HL-60 (cell line): Measurements from ENCODE around the gene CHCHD3.

ENCODE experiments used
- DNase-seq, 2 experiments: peaks; one replicate each; pipeline ENCODE4 v3.0.0-alpha.2; 2010 to 2020; ENCODE audit warnings: low read depth in 1 of 2, low spot score in 1 of 2
- H3K27ac ChIP-seq: fragments of 250-450 bp; sonication (Bioruptor Pico); replicated peaks from 2 replicates; pipeline ENCODE4 v1.5.1; 2020; ENCODE audit warnings: mild to moderate bottlenecking, moderate library complexity
- H3K27me3 ChIP-seq: fragments of 250-450 bp; sonication (Bioruptor Pico); 2 replicates; pipeline ENCODE4 v1.5.1; 2021; ENCODE audit warnings: mild to moderate bottlenecking, moderate library complexity; ENCODE audit not compliant: insufficient read depth, poor library complexity, severe bottlenecking
- H3K4me3 ChIP-seq: replicated peaks from 2 replicates; pipeline ENCODE4 v1.5.1; 2011; ENCODE audit warnings: mild to moderate bottlenecking, control low read depth, low read length; ENCODE audit not compliant: insufficient read depth
- GABPA ChIP-seq: IDR thresholded peaks from 2 replicates; pipeline ENCODE4 v1.6.1; 2012; ENCODE audit warnings: low read depth
- POLR2AphosphoS5 ChIP-seq: IDR thresholded peaks from 2 replicates; pipeline ENCODE4 v1.6.1; 2012; ENCODE audit warnings: low read depth
- SPI1 ChIP-seq: IDR thresholded peaks from 2 replicates; pipeline ENCODE4 v1.6.1; 2012; ENCODE audit warnings: low read depth, mild to moderate bottlenecking, borderline replicate concordance
- TF ChIP-seq, protein P1 (sequence below): IDR thresholded peaks from one replicate; pipeline ENCODE4 v1.5.1; 2011; ENCODE audit warnings: low read length, control low read depth, inconsistent platforms; ENCODE audit not compliant: insufficient read depth
- TF ChIP-seq, protein P2 (sequence below): IDR thresholded peaks from 2 replicates; pipeline ENCODE4 v1.6.1; 2012; ENCODE audit warnings: low read depth; ENCODE audit not compliant: insufficient replicate concordance

Gene CHCHD3

DNA sequence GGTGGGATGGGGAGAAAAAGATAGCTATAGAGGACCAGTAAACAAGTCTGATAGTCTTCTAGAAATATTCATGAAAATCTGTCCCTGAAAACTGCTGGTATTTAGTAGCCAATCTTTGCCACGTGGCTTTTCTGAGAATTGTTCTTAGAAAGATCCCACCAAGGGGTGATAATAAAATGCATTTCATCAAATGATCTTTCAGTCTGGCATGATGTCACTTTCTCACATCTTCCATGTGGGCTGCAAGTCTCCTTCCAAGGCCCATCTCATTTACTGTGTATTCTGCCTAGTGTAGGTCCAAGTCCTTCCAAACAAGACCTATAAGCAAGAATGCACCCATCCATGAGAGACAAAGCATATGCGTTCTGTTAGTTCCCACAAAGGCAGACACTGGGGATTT is 226.0 kb downstream of the CHCHD3 start:
- TF ChIP-seq, protein P1, sequence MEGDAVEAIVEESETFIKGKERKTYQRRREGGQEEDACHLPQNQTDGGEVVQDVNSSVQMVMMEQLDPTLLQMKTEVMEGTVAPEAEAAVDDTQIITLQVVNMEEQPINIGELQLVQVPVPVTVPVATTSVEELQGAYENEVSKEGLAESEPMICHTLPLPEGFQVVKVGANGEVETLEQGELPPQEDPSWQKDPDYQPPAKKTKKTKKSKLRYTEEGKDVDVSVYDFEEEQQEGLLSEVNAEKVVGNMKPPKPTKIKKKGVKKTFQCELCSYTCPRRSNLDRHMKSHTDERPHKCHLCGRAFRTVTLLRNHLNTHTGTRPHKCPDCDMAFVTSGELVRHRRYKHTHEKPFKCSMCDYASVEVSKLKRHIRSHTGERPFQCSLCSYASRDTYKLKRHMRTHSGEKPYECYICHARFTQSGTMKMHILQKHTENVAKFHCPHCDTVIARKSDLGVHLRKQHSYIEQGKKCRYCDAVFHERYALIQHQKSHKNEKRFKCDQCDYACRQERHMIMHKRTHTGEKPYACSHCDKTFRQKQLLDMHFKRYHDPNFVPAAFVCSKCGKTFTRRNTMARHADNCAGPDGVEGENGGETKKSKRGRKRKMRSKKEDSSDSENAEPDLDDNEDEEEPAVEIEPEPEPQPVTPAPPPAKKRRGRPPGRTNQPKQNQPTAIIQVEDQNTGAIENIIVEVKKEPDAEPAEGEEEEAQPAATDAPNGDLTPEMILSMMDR: no peak
- TF ChIP-seq SPI1: no peak
- TF ChIP-seq, protein P2, sequence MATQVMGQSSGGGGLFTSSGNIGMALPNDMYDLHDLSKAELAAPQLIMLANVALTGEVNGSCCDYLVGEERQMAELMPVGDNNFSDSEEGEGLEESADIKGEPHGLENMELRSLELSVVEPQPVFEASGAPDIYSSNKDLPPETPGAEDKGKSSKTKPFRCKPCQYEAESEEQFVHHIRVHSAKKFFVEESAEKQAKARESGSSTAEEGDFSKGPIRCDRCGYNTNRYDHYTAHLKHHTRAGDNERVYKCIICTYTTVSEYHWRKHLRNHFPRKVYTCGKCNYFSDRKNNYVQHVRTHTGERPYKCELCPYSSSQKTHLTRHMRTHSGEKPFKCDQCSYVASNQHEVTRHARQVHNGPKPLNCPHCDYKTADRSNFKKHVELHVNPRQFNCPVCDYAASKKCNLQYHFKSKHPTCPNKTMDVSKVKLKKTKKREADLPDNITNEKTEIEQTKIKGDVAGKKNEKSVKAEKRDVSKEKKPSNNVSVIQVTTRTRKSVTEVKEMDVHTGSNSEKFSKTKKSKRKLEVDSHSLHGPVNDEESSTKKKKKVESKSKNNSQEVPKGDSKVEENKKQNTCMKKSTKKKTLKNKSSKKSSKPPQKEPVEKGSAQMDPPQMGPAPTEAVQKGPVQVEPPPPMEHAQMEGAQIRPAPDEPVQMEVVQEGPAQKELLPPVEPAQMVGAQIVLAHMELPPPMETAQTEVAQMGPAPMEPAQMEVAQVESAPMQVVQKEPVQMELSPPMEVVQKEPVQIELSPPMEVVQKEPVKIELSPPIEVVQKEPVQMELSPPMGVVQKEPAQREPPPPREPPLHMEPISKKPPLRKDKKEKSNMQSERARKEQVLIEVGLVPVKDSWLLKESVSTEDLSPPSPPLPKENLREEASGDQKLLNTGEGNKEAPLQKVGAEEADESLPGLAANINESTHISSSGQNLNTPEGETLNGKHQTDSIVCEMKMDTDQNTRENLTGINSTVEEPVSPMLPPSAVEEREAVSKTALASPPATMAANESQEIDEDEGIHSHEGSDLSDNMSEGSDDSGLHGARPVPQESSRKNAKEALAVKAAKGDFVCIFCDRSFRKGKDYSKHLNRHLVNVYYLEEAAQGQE: no peak
- no peak for TF ChIP-seq GABPA
- no peak for TF ChIP-seq POLR2AphosphoS5
- no peak for DNase-seq
- Histone ChIP-seq H3K4me3 (no peak overlapping the region), H3K27ac (no peak overlapping the region), H3K27me3 (no peaks in the 10 kb centered on the region)

- no peak for DNase-seq
- TF ChIP-seq POLR2AphosphoS5: no peak
- no peak for TF ChIP-seq SPI1
- TF ChIP-seq, protein P2: no peak
- TF ChIP-seq, protein P1: no peak
- no peak for TF ChIP-seq GABPA
- H3K27me3 ChIP-seq: no peaks in the 10 kb centered on the region
- no peak overlapping the region for H3K27ac ChIP-seq
- H3K4me3 ChIP-seq: no peak overlapping the region
Observed at GRCh38 chr7:132854238-132854637, 227.7 kb downstream of the CHCHD3 start.

DNA sequence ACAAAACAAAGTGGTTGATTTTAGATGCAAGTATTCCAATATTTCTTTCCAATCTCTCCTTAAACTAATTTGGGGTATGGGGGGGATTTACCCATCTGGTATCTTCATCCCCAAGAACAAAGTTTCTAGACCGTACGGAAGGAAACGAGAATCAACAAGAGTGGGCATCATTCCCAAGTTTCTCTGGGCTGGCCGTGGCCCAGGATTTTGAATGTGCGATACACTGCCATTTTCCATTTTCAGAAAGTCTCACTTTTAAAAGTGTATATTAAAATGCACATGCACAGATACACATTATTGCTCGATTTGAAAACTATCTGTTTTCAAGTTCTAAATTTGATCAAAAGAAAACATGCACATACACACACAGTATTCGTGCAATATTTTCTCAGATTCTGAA is 234.5 kb downstream of the CHCHD3 start:
- no peak for DNase-seq
- Histone ChIP-seq H3K4me3 (no peak overlapping the region), H3K27me3 (no peaks in the 10 kb centered on the region), H3K27ac (no peak overlapping the region)
- TF ChIP-seq GABPA (no peak), POLR2AphosphoS5 (no peak)

DNA sequence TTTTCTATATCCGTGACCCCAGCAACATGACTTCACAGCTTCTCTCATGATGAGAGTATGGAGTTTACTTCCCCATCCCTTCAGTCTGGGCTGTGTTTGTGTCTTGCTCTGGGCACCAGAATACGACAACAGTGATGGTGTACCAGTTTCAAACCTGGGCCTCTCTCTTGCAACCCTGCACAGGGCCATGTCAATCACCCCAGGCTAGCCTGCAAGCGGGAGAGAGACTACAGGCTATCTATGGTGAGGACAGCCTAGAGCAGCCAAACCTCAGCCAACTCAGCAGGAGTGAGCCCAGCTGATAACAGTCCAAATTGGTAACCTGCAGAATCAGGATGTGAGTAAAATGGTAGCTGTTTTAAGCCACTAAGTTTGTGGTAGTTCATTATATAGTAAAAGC is 235.8 kb downstream of the CHCHD3 start:
- Histone ChIP-seq H3K27me3 (no peaks in the 10 kb centered on the region), H3K4me3 (no peak overlapping the region), H3K27ac (no peak overlapping the region)
- DNase-seq: no peak
- TF ChIP-seq, protein P2: no peak
- TF ChIP-seq POLR2AphosphoS5: no peak
